ENCODE results near the gene PRPF6. TPM values are rescaled to one million over a fixed set of nuclear protein-coding genes. Genes with fewer than 3 reads are reported as not detected.

Gene PRPF6
- total RNA-seq, 2 donors from 2014 or later: 42.3 to 52.1 TPM

- DNase-seq (no peak), ATAC-seq (no peak)
- Histone ChIP-seq H3K36me3 (replicated peaks in 1 of 2; ENCODE audit: insufficient read depth in 1 of 2, low read depth in 2 of 2) (peaks cover 0 to 28% of the 10 kb centered on the region in 2 donors), H3K4me1 (no peaks in the 10 kb centered on the region), H3K27me3 (no peaks in the 10 kb centered on the region), H3K9me3 (no peaks in the 10 kb centered on the region), H3K27ac (no peak overlapping the region), H3K4me3 (no peak overlapping the region)
- TF ChIP-seq POLR2A (IDR thresholded peaks at IDR 0.05) (no peak), CTCF (IDR thresholded peaks at IDR 0.05) (no peak)
- WGBS, 2 donors: 90 to 100% methylated on average over 1 to 23 of the region's 23 CpGs
- intact Hi-C loops (cut with DNase I): no loop called here
These were observed 40.9 kb upstream of the PRPF6 start for GRCh38 chr20:63940071-63940471.

- peaks cover 0 to 32% of the 10 kb centered on the region in 2 donors for H3K36me3 ChIP-seq (replicated peaks in 1 of 2; ENCODE audit: insufficient read depth in 1 of 2, low read depth in 2 of 2)
- peak overlapping the region in 1 of 4 donors; percentile 36 for H3K27ac ChIP-seq
- intact Hi-C loops (cut with DNase I): no loop called here
- TF ChIP-seq CTCF (IDR thresholded peaks at IDR 0.05) (no peak), POLR2A (IDR thresholded peaks at IDR 0.05) (no peak)
- no peak for DNase-seq
- H3K4me1 ChIP-seq: no peaks in the 10 kb centered on the region
- H3K27me3 ChIP-seq: no peaks in the 10 kb centered on the region
- H3K9me3 ChIP-seq: no peaks in the 10 kb centered on the region
- no peak overlapping the region for H3K4me3 ChIP-seq
- ATAC-seq: no peak
- WGBS, 2 donors: 93 to 100% methylated on average over 1 to 38 of the region's 58 CpGs
These were observed 40.3 kb upstream of the PRPF6 start for GRCh38 chr20:63940472-63941266.

GRCh38 chr20:63941282-63942081 is 39.5 kb upstream of the PRPF6 start:
- DNase-seq (peak in 2 of 4 donors; percentile 10 to 51), ATAC-seq (no peak)
- Histone ChIP-seq H3K9me3 (no peaks in the 10 kb centered on the region), H3K4me3 (no peak overlapping the region), H3K4me1 (no peaks in the 10 kb centered on the region), H3K36me3 (replicated peaks in 1 of 2; ENCODE audit: insufficient read depth in 1 of 2, low read depth in 2 of 2) (peaks cover 0 to 32% of the 10 kb centered on the region in 2 donors), H3K27me3 (no peaks in the 10 kb centered on the region), H3K27ac (peak overlapping the region in 2 of 4 donors; percentile 8 to 36)
- WGBS, 2 donors: 79 to 92% methylated on average over 23 to 30 of the region's 39 CpGs
- intact Hi-C loops (cut with DNase I): no loop called here
- TF ChIP-seq POLR2A (IDR thresholded peaks at IDR 0.05) (no peak), CTCF (IDR thresholded peaks at IDR 0.05) (no peak)

GRCh38 chr20:63942250-63942951 is 38.5 kb upstream of the PRPF6 start:
- H3K4me3 ChIP-seq: no peak overlapping the region
- WGBS, 2 donors: 69 to 72% methylated on average over 26 to 30 of the region's 30 CpGs
- H3K4me1 ChIP-seq: peaks cover 6% of the 10 kb centered on the region
- H3K27me3 ChIP-seq: no peaks in the 10 kb centered on the region
- peak overlapping the region in 2 of 4 donors; percentile 12 to 34 for H3K27ac ChIP-seq
- ATAC-seq (no peak), DNase-seq (peak in 1 of 4 donors; percentile 24)
- no peak for TF ChIP-seq CTCF (IDR thresholded peaks at IDR 0.05)
- TF ChIP-seq POLR2A (IDR thresholded peaks at IDR 0.05): no peak
- intact Hi-C loops (cut with DNase I): no loop called here
- peaks cover 0 to 32% of the 10 kb centered on the region in 2 donors for H3K36me3 ChIP-seq (replicated peaks in 1 of 2; ENCODE audit: insufficient read depth in 1 of 2, low read depth in 2 of 2)
- no peaks in the 10 kb centered on the region for H3K9me3 ChIP-seq

Data from body of pancreas (tissue), 4 donors.